ENCODE data around the gene JAG1.

GRCh38 chr20:10673842-10674683 lies at the start of gene JAG1:
- TF ChIP-seq JUN (IDR thresholded peaks at IDR 0.05; ENCODE audit: borderline replicate concordance, insufficient read depth, insufficient read length, low read depth) (no peak), POLR2AphosphoS5 (IDR thresholded peaks at IDR 0.05; ENCODE audit: insufficient read depth, low read depth, low read length) (peak; percentile 84), MAX (IDR thresholded peaks at IDR 0.05; ENCODE audit: insufficient read depth, insufficient read length) (no peak), POLR2A (IDR thresholded peaks at IDR 0.05; ENCODE audit: low read depth, low read length) (peak; percentile 97)

All from endothelial cell of umbilical vein (primary cell).